ENCODE data around the gene CDH22. TPM values are rescaled to one million over a fixed set of nuclear protein-coding genes. Genes with fewer than 3 reads are reported as not detected.
A peak's percentile ranks its signal among the peaks of the same experiment; 100 is the strongest.

Gene CDH22
- total RNA-seq, 1 experiment from 2014 or later, result 6.4 TPM

GRCh38 chr20:46183768-46184167 is 124.5 kb downstream of the CDH22 start:
- no peaks in the 10 kb centered on the region for H3K27me3 ChIP-seq (ENCODE audit: low read length)
- H2AFZ ChIP-seq (ENCODE audit: low read length), result no peak overlapping the region
- no peak overlapping the region for H3K4me2 ChIP-seq (ENCODE audit: low read depth, low read length, poor library complexity, severe bottlenecking)
- H3K4me1 ChIP-seq (ENCODE audit: low read length), result no peaks in the 10 kb centered on the region
- no peaks in the 10 kb centered on the region for H4K20me1 ChIP-seq (ENCODE audit: insufficient read depth, low read depth, low read length)
- no peak overlapping the region for H3K27ac ChIP-seq (ENCODE audit: low read length)
- H3K79me2 ChIP-seq (ENCODE audit: low read length), result no peaks in the 10 kb centered on the region
- H3K9me2 ChIP-seq (replicated peaks; ENCODE audit: insufficient read depth, low read length), result no peaks in the 10 kb centered on the region
- H3K4me3 ChIP-seq (ENCODE audit: low read length), result no peak overlapping the region
- no peaks in the 10 kb centered on the region for H3K36me3 ChIP-seq (ENCODE audit: insufficient read depth, low read length)
- DNase-seq, result no peak
- H3K9ac ChIP-seq (ENCODE audit: low read length), result no peak overlapping the region
- H3K9me3 ChIP-seq (ENCODE audit: low read length), result no peaks in the 10 kb centered on the region

- no peaks in the 10 kb centered on the region for H3K4me1 ChIP-seq (ENCODE audit: low read length)
- H3K27ac ChIP-seq (ENCODE audit: low read length), result no peak overlapping the region
- no peaks in the 10 kb centered on the region for H3K36me3 ChIP-seq (ENCODE audit: insufficient read depth, low read length)
- H2AFZ ChIP-seq (ENCODE audit: low read length), result no peak overlapping the region
- H3K9me3 ChIP-seq (ENCODE audit: low read length), result no peaks in the 10 kb centered on the region
- H3K9ac ChIP-seq (ENCODE audit: low read length), result no peak overlapping the region
- no peaks in the 10 kb centered on the region for H4K20me1 ChIP-seq (ENCODE audit: insufficient read depth, low read depth, low read length)
- H3K9me2 ChIP-seq (replicated peaks; ENCODE audit: insufficient read depth, low read length), result no peaks in the 10 kb centered on the region
- H3K4me2 ChIP-seq (ENCODE audit: low read depth, low read length, poor library complexity, severe bottlenecking), result no peak overlapping the region
- no peak overlapping the region for H3K4me3 ChIP-seq (ENCODE audit: low read length)
- no peaks in the 10 kb centered on the region for H3K79me2 ChIP-seq (ENCODE audit: low read length)
- DNase-seq, result no peak
- H3K27me3 ChIP-seq (ENCODE audit: low read length), result no peaks in the 10 kb centered on the region
These were observed 125.8 kb downstream of the CDH22 start for GRCh38 chr20:46182276-46183200.

GRCh38 chr20:46179862-46180261 is 128.4 kb downstream of the CDH22 start:
- no peak for DNase-seq

GRCh38 chr20:46178891-46179290 is 129.4 kb downstream of the CDH22 start:
- no peaks in the 10 kb centered on the region for H3K36me3 ChIP-seq (ENCODE audit: insufficient read depth, low read length)
- no peak overlapping the region for H3K4me3 ChIP-seq (ENCODE audit: low read length)
- no peaks in the 10 kb centered on the region for H3K9me3 ChIP-seq (ENCODE audit: low read length)
- H2AFZ ChIP-seq (ENCODE audit: low read length), result no peak overlapping the region
- no peaks in the 10 kb centered on the region for H4K20me1 ChIP-seq (ENCODE audit: insufficient read depth, low read depth, low read length)
- no peaks in the 10 kb centered on the region for H3K79me2 ChIP-seq (ENCODE audit: low read length)
- DNase-seq, result no peak
- H3K9me2 ChIP-seq (replicated peaks; ENCODE audit: insufficient read depth, low read length), result no peaks in the 10 kb centered on the region
- H3K4me1 ChIP-seq (ENCODE audit: low read length), result no peaks in the 10 kb centered on the region
- H3K27me3 ChIP-seq (ENCODE audit: low read length), result no peaks in the 10 kb centered on the region
- no peak overlapping the region for H3K27ac ChIP-seq (ENCODE audit: low read length)
- H3K4me2 ChIP-seq (ENCODE audit: low read depth, low read length, poor library complexity, severe bottlenecking), result no peak overlapping the region
- no peak overlapping the region for H3K9ac ChIP-seq (ENCODE audit: low read length)

More at GRCh38 chr20:46179862-46180261, 128.4 kb downstream of the CDH22 start:
- no peak overlapping the region for H3K4me3 ChIP-seq (ENCODE audit: low read length)
- no peaks in the 10 kb centered on the region for H4K20me1 ChIP-seq (ENCODE audit: insufficient read depth, low read depth, low read length)
- H3K9ac ChIP-seq (ENCODE audit: low read length), result no peak overlapping the region
- no peaks in the 10 kb centered on the region for H3K9me3 ChIP-seq (ENCODE audit: low read length)
- H3K4me1 ChIP-seq (ENCODE audit: low read length), result no peaks in the 10 kb centered on the region
- no peak overlapping the region for H3K4me2 ChIP-seq (ENCODE audit: low read depth, low read length, poor library complexity, severe bottlenecking)
- no peaks in the 10 kb centered on the region for H3K36me3 ChIP-seq (ENCODE audit: insufficient read depth, low read length)
- H3K79me2 ChIP-seq (ENCODE audit: low read length), result no peaks in the 10 kb centered on the region
- no peaks in the 10 kb centered on the region for H3K9me2 ChIP-seq (replicated peaks; ENCODE audit: insufficient read depth, low read length)
- no peak overlapping the region for H3K27ac ChIP-seq (ENCODE audit: low read length)
- no peak overlapping the region for H2AFZ ChIP-seq (ENCODE audit: low read length)
- no peaks in the 10 kb centered on the region for H3K27me3 ChIP-seq (ENCODE audit: low read length)

GRCh38 chr20:46177768-46178167 is 130.5 kb downstream of the CDH22 start:
- no peaks in the 10 kb centered on the region for H3K27me3 ChIP-seq (ENCODE audit: low read length)

GRCh38 chr20:46176739-46177378 is 131.4 kb downstream of the CDH22 start:
- Histone ChIP-seq H2AFZ (ENCODE audit: low read length) (no peak overlapping the region), H4K20me1 (ENCODE audit: insufficient read depth, low read depth, low read length) (no peaks in the 10 kb centered on the region), H3K27ac (ENCODE audit: low read length) (no peak overlapping the region), H3K4me3 (ENCODE audit: low read length) (no peak overlapping the region), H3K9me2 (replicated peaks; ENCODE audit: insufficient read depth, low read length) (no peaks in the 10 kb centered on the region), H3K36me3 (ENCODE audit: insufficient read depth, low read length) (no peaks in the 10 kb centered on the region), H3K4me1 (ENCODE audit: low read length) (no peaks in the 10 kb centered on the region), H3K4me2 (ENCODE audit: low read depth, low read length, poor library complexity, severe bottlenecking) (no peak overlapping the region), H3K9me3 (ENCODE audit: low read length) (no peaks in the 10 kb centered on the region), H3K27me3 (ENCODE audit: low read length) (no peaks in the 10 kb centered on the region), H3K79me2 (ENCODE audit: low read length) (no peaks in the 10 kb centered on the region), H3K9ac (ENCODE audit: low read length) (no peak overlapping the region)
- no peak for DNase-seq

More at GRCh38 chr20:46177768-46178167, 130.5 kb downstream of the CDH22 start:
- DNase-seq, result no peak
- no peak overlapping the region for H3K9ac ChIP-seq (ENCODE audit: low read length)
- no peaks in the 10 kb centered on the region for H3K9me3 ChIP-seq (ENCODE audit: low read length)
- no peak overlapping the region for H3K27ac ChIP-seq (ENCODE audit: low read length)
- no peaks in the 10 kb centered on the region for H3K79me2 ChIP-seq (ENCODE audit: low read length)
- no peak overlapping the region for H3K4me2 ChIP-seq (ENCODE audit: low read depth, low read length, poor library complexity, severe bottlenecking)
- no peaks in the 10 kb centered on the region for H3K36me3 ChIP-seq (ENCODE audit: insufficient read depth, low read length)
- no peaks in the 10 kb centered on the region for H3K4me1 ChIP-seq (ENCODE audit: low read length)
- H3K9me2 ChIP-seq (replicated peaks; ENCODE audit: insufficient read depth, low read length), result no peaks in the 10 kb centered on the region
- no peak overlapping the region for H3K4me3 ChIP-seq (ENCODE audit: low read length)
- no peaks in the 10 kb centered on the region for H4K20me1 ChIP-seq (ENCODE audit: insufficient read depth, low read depth, low read length)
- H2AFZ ChIP-seq (ENCODE audit: low read length), result no peak overlapping the region

GRCh38 chr20:46175127-46175494 is 133.2 kb downstream of the CDH22 start:
- H3K4me3 ChIP-seq (ENCODE audit: low read length), result no peak overlapping the region
- H3K9me3 ChIP-seq (ENCODE audit: low read length), result no peaks in the 10 kb centered on the region
- no peaks in the 10 kb centered on the region for H3K36me3 ChIP-seq (ENCODE audit: insufficient read depth, low read length)
- H3K27ac ChIP-seq (ENCODE audit: low read length), result no peak overlapping the region
- no peaks in the 10 kb centered on the region for H3K4me1 ChIP-seq (ENCODE audit: low read length)
- no peak for DNase-seq
- H3K27me3 ChIP-seq (ENCODE audit: low read length), result no peaks in the 10 kb centered on the region
- H4K20me1 ChIP-seq (ENCODE audit: insufficient read depth, low read depth, low read length), result no peaks in the 10 kb centered on the region
- no peak overlapping the region for H3K9ac ChIP-seq (ENCODE audit: low read length)
- H3K79me2 ChIP-seq (ENCODE audit: low read length), result no peaks in the 10 kb centered on the region
- H3K9me2 ChIP-seq (replicated peaks; ENCODE audit: insufficient read depth, low read length), result no peaks in the 10 kb centered on the region
- H3K4me2 ChIP-seq (ENCODE audit: low read depth, low read length, poor library complexity, severe bottlenecking), result no peak overlapping the region
- H2AFZ ChIP-seq (ENCODE audit: low read length), result no peak overlapping the region

- Histone ChIP-seq H3K36me3 (ENCODE audit: insufficient read depth, low read length) (no peaks in the 10 kb centered on the region), H3K27ac (ENCODE audit: low read length) (no peak overlapping the region), H3K79me2 (ENCODE audit: low read length) (no peaks in the 10 kb centered on the region), H3K4me1 (ENCODE audit: low read length) (no peaks in the 10 kb centered on the region), H3K9me2 (replicated peaks; ENCODE audit: insufficient read depth, low read length) (no peaks in the 10 kb centered on the region), H3K9me3 (ENCODE audit: low read length) (no peaks in the 10 kb centered on the region), H3K27me3 (ENCODE audit: low read length) (no peaks in the 10 kb centered on the region), H2AFZ (ENCODE audit: low read length) (no peak overlapping the region), H3K4me2 (ENCODE audit: low read depth, low read length, poor library complexity, severe bottlenecking) (no peak overlapping the region), H4K20me1 (ENCODE audit: insufficient read depth, low read depth, low read length) (no peaks in the 10 kb centered on the region), H3K9ac (ENCODE audit: low read length) (no peak overlapping the region), H3K4me3 (ENCODE audit: low read length) (no peak overlapping the region)
- peak; percentile 55 for DNase-seq
These were observed 133.7 kb downstream of the CDH22 start for GRCh38 chr20:46174469-46175126.

Data from Karpas-422 (cell line).